Neural progenitor cell (in vitro differentiated cells): Measurements from ENCODE around the gene TMBIM6. TPM values are rescaled to one million over a fixed set of nuclear protein-coding genes. Genes with fewer than 3 reads are reported as not detected.

ENCODE experiments used
- DNase-seq: peaks from one replicate; pipeline ENCODE4 v3.0.0-alpha.2; 2016; ENCODE audit warnings: low spot score
- H2AFZ ChIP-seq: fragments of 200-600 bp; sonication (generic); replicated peaks from 2 replicates; pipeline ENCODE4 v1.6.1; 2016; ENCODE audit warnings: antibody characterized with exemption
- H3F3A ChIP-seq: fragments of 200-600 bp; sonication (generic); 2 replicates; pipeline ENCODE4 v1.6.1; 2016; ENCODE audit warnings: antibody characterized with exemption, low read depth
- H3K27ac ChIP-seq: fragments of 200-600 bp; sonication (generic); 2 replicates; pipeline ENCODE4 v1.5.1; 2016; ENCODE audit warnings: mild to moderate bottlenecking
- H3K27me3 ChIP-seq: fragments of 200-600 bp; sonication (generic); 2 replicates; pipeline ENCODE4 v1.6.1; 2016; ENCODE audit warnings: mild to moderate bottlenecking, moderate library complexity
- H3K36me3 ChIP-seq: fragments of 200-600 bp; sonication (generic); 2 replicates; pipeline ENCODE4 v1.5.1; 2016
- H3K4me1 ChIP-seq: fragments of 200-600 bp; sonication (generic); 2 replicates; pipeline ENCODE4 v1.6.1; 2016; ENCODE audit warnings: mixed run types
- H3K4me2 ChIP-seq: fragments of 200-600 bp; sonication (generic); 2 replicates; pipeline ENCODE4 v1.6.1; 2016
- H3K4me3 ChIP-seq: fragments of 200-600 bp; sonication (generic); 2 replicates; pipeline ENCODE4 v1.5.1; 2016
- H3K79me2 ChIP-seq: fragments of 200-600 bp; sonication (generic); 2 replicates; pipeline ENCODE4 v1.6.1; 2016; ENCODE audit warnings: low read depth
- H3K9ac ChIP-seq: fragments of 200-600 bp; sonication (generic); 2 replicates; pipeline ENCODE4 v1.6.1; 2016
- H3K9me3 ChIP-seq: fragments of 200-600 bp; sonication (generic); 2 replicates; pipeline ENCODE4 v1.5.1; 2016; ENCODE audit warnings: low read depth
- H4K20me1 ChIP-seq: fragments of 200-600 bp; sonication (generic); 2 replicates; pipeline ENCODE4 v1.6.1; 2016; ENCODE audit warnings: low read depth
- H3K27ac Mint-ChIP-seq: 3 replicates; pipeline ENCODE4 v1.8.0; 2021; ENCODE audit warnings: mixed read lengths
- H3K27me3 Mint-ChIP-seq: 2 replicates; pipeline ENCODE4 v1.8.0; 2022; ENCODE audit warnings: low read depth, mild to moderate bottlenecking, inconsistent platforms, moderate library complexity, mixed read lengths; ENCODE audit not compliant: insufficient read depth
- H3K36me3 Mint-ChIP-seq: 3 replicates; pipeline ENCODE4 v1.8.0; 2021; ENCODE audit warnings: mixed read lengths
- H3K4me1 Mint-ChIP-seq: 3 replicates; pipeline ENCODE4 v1.8.0; 2021; ENCODE audit warnings: mixed read lengths
- H3K4me3 Mint-ChIP-seq: 3 replicates; pipeline ENCODE4 v1.8.0; 2021; ENCODE audit warnings: mild to moderate bottlenecking, moderate library complexity, mixed read lengths
- H3K9me3 Mint-ChIP-seq: 3 replicates; pipeline ENCODE4 v1.8.0; 2020; ENCODE audit warnings: mixed read lengths
- CTCF ChIP-seq: fragments of 200-600 bp; sonication (generic); IDR thresholded peaks from 2 replicates; pipeline ENCODE4 v1.5.1; 2017; ENCODE audit warnings: antibody characterized with exemption, mild to moderate bottlenecking
- EZH2 ChIP-seq: fragments of 200-600 bp; sonication (generic); IDR thresholded peaks from 2 replicates; pipeline ENCODE4 v1.6.1; 2017; ENCODE audit warnings: antibody characterized with exemption, mild to moderate bottlenecking, moderate library complexity
- EZH2phosphoT487 ChIP-seq: fragments of 200-600 bp; sonication (generic); IDR thresholded peaks from 2 replicates; pipeline ENCODE4 v1.6.1; 2017; ENCODE audit warnings: antibody characterized with exemption
- small RNA-seq: library from RNA; depleted of rRNA; stranded (forward); fragments of <200 nt; gene quantifications from one replicate; pipeline ENCODE3, GENCODE V24; 2015
- total RNA-seq: library from RNA; depleted of rRNA; stranded (reverse); fragments of >200 nt; gene quantifications from 2 replicates; pipeline ENCODE4 v1.2.3, GENCODE V29; 2015; ENCODE audit warnings: low replicate concordance

TMBIM6 gene
- total RNA-seq, 1 donor from 2014 or later, result 256 TPM

GRCh38 chr12:49813131-49813530 is 71.8 kb downstream of the TMBIM6 start:
- Histone ChIP-seq H3K36me3 (no peaks in the 10 kb centered on the region), H3K4me3 (no peak overlapping the region), H3K27ac (no peak overlapping the region), H2AFZ (no peak overlapping the region), H3K9ac (no peak overlapping the region), H3K9me3 (no peaks in the 10 kb centered on the region), H3K79me2 (peaks cover 11% of the 10 kb centered on the region), H3F3A (peaks cover 35% of the 10 kb centered on the region), H3K4me2 (no peak overlapping the region), H3K4me1 (peaks cover 38% of the 10 kb centered on the region), H3K27me3 (no peaks in the 10 kb centered on the region), H4K20me1 (peaks cover 7% of the 10 kb centered on the region)
- H3K9me3 Mint-ChIP-seq, result peaks cover 4% of the 10 kb centered on the region
- H3K27me3 Mint-ChIP-seq, result no peaks in the 10 kb centered on the region
- H3K27ac Mint-ChIP-seq, result no peak overlapping the region
- no peak overlapping the region for H3K4me3 Mint-ChIP-seq
- DNase-seq, result no peak
- H3K4me1 Mint-ChIP-seq, result peaks cover 42% of the 10 kb centered on the region
- TF ChIP-seq EZH2phosphoT487 (no peak), EZH2 (no peak), CTCF (no peak)
- peaks cover 32% of the 10 kb centered on the region for H3K36me3 Mint-ChIP-seq

Small RNAs within 50 kb of the gene (small RNA-seq; reads per million reads assigned to genes)
- gene AC020612.2 (not detected), gene LSM6P2 (not detected)

Other genes starting within 250 kb of the TMBIM6 start
- 0.19 TPM in 1 of 2 replicates, not detected in the other for gene KCNH3, start 202.5 kb upstream of the TMBIM6 start, total RNA-seq
- 62.4 and 91.5 TPM in 2 replicates for gene MCRS1, start 173.4 kb upstream of the TMBIM6 start, total RNA-seq
- gene FAM186B, start 135.9 kb upstream of the TMBIM6 start, total RNA-seq, result 0.25 TPM in 1 of 2 replicates, not detected in the other
- gene PRPF40B, start 118.0 kb upstream of the TMBIM6 start, total RNA-seq, result 18.1 and 30.5 TPM in 2 replicates
- gene FMNL3, start 34.2 kb upstream of the TMBIM6 start, total RNA-seq, result 17.3 and 24.0 TPM in 2 replicates
- 5.6 and 19.0 TPM in 2 replicates for gene NCKAP5L, start 86.9 kb downstream of the TMBIM6 start, total RNA-seq
- 3.8 and 5.3 TPM in 2 replicates for gene BCDIN3D, start 101.5 kb downstream of the TMBIM6 start, total RNA-seq
- gene FAIM2, start 162.3 kb downstream of the TMBIM6 start, total RNA-seq, result 0.39 and 1.2 TPM in 2 replicates
- gene AQP2, start 209.2 kb downstream of the TMBIM6 start, total RNA-seq, result not detected in 2 replicates
- 0.09 TPM in 1 of 2 replicates, not detected in the other for gene AQP5, start 220.3 kb downstream of the TMBIM6 start, total RNA-seq
- 0.12 TPM in 1 of 2 replicates, not detected in the other for gene AQP6, start 231.4 kb downstream of the TMBIM6 start, total RNA-seq